Measurements from ENCODE around the gene ZIM2.
"Not testable (repeated sequence)": the region's sequence is repeated elsewhere in the genome, so short reads cannot be mapped to it uniquely, and the experiment has no call there.

The ZIM2 gene

DNA sequence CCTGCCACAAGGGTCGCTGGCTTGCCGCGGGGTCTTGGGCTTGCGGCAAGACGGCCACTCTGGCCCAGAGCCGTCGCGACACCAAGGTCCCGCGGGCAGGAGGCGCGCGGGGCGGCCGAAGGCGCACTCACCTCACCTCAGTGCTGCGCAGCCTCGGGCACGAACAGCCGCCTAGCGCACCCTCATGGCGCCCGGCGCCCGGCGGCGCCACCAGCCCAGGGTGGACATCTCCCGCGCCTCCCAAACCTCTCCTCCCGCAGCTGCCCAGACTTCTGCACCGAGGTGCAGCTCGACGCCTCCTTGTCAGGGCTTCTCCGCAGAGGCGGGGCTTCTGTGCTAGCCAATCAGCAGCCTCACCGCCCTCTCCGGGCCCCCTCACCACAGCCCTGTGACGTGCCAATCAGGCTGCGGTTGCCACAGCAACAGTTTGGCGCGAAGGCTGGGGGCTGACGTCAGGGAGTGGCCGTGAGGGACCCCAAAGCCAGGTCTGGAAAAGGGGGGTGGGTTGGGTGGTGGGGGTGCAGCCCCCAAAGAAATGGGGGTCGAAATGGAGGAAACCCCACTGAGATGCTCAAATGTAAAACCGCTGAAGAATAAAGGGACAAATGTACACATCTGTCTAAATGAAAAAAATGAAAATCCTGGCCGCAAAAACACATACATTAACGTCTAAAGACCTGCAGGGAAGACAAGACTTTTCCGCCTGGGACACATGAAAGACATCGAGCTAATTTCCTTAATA lies at the start of gene ZIM2, which contains the start of gene PEG3:
ZIM2 (minus strand) TSS at position 276 of the 742 bp plus-strand sequence. CDS start 16,449 bp downstream, outside the sequence.
PEG3 (minus strand) TSS at position 276 of the 742 bp plus-strand sequence. CDS start 16,071 bp downstream, outside the sequence.
- DNase-seq: no peak

DNA sequence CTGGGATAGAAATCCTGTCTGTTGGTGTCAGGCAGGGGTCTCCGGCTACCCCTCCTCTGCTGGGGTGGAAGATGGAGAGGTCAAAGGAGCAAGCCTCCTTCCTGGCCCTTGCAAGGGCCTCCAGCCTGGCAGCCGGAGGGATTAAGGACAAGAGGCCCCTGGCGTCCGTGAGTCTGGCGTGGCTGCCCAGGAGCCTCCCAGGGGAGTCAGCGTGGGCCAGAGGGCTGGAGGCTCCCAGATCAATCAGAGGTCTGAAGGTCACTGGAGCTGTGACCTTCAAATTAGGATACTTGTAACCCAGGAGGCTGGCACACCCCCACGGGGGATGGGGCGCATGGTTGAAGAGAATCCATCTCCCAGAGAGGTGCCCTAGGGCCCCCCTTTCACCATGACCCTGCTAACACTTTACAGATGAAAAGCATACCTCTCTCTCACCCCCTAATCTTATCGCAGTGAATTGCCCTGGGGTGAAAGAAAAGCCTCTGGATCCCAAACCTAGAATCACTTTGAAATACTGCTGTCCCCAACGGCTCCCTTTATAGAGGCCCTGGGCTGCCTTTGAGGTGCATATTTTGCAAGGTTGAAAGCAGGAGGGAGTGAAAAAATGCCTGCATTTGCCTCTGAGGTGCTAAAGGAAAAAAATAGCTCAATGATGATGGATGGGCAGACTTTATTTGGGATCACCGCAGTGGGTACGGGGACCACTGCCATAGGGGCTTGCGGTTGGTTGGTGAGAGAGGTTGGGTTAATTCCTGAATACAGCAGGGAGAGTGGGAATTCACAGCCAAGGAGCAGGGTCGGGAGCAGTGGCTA lies 44.9 kb upstream of the ZIM2 start:
- no peak for DNase-seq

DNA sequence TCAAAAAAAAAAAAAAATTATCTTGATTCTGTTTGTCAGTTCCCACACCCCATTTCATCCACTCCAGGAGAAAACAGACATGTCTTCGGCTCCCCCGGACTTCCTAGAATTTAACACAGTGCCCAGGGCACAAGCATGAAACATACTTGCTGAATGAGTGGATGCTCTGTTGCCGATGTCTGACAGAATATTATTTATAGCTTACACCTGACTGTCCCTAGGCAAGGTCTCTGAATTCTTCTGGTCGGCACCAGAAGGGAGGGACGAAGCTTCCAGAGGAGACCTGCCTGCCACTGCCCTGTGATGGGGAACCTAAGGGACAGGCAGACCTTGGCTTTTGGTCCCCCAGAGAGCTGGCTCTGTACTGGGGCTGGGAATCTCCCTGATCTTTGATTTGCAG lies 43.9 kb upstream of the ZIM2 start:
- DNase-seq: no peak

DNA sequence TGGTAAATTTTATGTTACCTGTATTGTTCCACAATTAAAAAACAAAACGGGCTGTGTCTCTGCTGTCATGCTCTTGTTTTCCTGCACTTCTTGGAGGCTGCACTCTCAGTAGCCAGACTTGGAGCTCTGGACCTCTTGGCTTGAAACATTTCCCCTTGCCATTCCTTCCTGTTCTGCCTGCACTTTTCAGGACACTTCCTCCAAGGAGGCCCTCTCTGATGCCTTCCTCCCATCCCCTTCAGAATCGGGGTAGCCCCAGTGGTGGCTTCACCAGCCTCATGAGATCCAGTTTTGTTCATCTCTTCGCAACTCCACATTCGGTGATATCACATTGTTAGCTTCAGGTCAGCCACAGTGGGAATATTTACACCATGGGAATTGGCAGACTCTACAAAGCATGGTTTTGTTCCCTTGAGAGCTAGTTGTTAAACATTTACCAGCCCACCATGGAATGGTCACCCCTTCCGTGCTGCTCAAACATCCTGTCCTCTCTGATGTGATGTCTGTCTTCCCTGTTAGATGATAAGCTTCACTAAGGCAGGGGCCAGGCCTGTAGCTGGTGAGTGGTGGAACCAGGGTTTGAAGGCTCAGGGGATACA lies 40.2 kb upstream of the ZIM2 start:
- DNase-seq: no peak

DNA sequence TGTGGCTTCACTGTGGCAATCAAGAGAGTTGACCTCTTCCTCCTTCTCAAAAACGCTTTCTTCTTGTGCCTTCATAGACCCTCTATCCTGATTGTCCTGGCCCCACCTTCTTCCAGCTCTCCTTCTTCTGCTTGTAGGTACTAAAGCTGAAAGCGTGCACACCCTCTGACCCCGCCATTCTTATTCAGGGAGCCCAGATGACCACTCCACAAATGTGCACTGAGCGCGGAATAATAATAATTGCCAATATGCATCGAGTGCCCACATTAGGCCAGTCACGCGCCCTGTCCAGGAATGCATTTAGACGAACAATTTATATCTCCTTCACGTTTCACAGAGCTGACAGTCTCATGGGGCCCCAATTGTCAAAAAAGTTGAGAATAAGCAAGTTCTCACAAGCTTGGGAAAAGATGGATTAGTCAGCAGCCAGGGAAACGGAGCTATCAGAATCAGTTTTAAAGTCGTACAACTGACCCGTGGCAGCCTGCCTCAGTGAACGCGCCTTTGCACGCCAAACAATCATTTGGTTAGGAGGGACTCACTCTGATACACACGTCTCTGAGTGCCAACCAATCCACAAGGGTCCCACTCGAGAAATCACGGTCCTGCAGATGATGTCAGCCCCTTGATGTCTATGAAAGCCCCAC lies 36.7 kb upstream of the ZIM2 start:
- DNase-seq: no peak

DNA sequence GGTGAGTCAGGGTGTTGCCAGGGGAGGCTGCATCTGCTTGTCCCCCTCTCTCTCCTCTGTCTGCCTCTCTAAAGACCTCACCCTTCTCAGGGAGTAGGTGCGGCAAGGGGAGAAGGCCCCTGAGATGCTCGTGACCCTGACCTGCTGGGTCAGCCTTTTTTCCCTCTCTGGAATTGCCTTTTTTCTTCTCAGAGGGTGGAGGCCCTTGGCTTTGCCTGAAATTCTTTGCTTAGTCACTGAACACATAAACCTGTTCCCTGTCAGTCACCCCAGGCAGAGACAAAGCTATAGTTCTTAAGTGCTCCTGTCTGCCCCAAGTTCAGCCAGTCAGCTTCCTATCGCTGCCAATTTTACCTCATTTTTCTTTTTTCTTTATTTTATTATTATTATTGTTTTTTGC lies 35.2 kb upstream of the ZIM2 start:
- no peak for DNase-seq

DNA sequence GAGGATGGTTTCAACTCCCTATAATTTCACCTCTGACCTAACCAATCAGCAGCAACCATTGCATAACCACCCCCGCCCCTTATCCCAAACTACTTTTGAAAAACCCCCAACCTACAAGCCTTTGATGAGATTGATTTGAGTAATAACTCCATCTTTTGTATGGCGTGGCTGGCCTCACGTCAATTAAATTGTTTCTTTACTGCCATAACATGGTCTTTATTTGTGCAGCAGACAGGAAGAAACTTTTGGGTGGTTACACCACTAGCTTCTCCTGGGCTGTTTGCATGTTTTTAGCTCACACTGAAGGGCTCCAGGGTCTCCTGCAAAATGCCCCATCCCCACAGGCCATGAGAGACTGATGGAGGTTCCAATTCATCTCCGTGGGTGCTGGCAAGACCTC lies 34.0 kb upstream of the ZIM2 start:
- no peak for DNase-seq

DNA sequence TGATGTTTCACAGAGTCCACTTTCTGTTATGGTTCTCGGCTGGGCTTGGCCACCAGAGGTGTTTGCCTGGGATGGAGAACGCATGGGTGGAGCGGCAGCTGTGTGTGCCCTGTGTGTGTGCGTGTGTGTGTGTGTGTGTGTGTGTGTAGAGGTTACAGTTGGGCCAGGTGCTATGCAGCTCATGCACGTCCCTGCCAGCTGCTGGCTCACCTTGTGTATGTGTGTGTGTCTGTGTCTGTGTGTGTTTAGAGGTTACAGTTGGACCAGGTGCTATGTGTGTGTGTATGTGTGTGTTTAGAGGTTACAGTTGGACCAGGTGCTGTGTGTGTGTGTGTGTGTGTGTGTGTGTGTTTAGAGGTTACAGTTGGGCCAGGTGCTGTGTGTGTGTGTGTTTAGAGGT lies 33.0 kb upstream of the ZIM2 start:
- DNase-seq: no peak

DNA sequence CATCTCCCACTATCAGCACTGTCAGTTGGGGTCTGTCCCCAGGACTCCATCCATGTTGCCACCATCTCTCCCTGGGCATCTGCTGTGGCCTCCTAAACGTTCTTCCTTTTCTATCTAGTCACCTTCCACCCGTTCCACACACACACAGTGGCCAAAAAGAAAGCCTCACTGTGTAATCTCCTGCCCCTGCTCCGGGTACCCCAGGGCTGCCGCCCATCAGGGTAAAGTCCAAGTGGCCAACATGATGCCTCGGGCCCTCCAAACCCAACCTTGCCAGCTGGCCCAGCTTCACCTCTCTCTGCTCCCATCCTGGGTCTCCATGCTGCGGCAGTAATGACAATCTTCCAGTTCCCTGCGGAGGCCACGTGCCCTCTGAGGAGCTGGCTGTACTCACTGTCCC lies 29.4 kb upstream of the ZIM2 start:
- DNase-seq: no peak

DNA sequence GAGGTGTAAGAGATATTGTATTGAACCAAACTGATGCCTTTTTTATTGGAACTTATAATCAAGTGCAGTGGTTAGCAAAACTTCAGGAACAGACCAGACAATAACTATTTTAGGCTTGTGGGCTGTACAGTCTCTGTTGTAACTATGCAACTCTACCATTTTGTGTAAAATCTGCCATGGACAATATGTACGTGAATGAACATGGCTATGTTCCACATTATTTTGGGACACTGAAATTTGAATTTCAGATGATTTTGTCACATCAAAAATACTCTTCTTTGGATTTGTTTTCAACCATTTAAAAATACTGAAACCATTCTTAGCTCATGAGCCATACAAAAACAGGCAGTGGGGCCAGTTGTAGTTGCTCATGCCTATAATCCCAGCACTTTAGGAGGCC lies 27.9 kb upstream of the ZIM2 start:
- DNase-seq: no peak

DNA sequence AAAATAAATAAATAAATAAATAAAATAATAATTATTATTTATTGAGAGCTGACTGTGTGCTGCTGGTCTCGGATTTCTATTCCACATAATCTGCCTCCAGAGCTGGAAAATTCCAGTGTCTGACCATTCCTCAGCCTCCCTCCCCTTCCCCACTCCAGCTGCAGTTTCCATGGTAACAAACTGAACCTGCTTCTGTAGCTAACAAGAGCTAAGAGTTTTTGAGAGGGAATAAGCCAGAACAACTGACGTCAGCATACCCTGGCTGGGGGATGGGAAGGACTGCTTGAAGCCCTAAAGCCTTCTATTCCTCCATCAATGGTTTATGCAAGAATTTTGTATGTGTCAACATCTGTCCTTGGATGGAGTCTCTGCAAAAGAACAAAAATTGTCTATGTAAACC lies 26.0 kb upstream of the ZIM2 start:
- DNase-seq: no peak

DNA sequence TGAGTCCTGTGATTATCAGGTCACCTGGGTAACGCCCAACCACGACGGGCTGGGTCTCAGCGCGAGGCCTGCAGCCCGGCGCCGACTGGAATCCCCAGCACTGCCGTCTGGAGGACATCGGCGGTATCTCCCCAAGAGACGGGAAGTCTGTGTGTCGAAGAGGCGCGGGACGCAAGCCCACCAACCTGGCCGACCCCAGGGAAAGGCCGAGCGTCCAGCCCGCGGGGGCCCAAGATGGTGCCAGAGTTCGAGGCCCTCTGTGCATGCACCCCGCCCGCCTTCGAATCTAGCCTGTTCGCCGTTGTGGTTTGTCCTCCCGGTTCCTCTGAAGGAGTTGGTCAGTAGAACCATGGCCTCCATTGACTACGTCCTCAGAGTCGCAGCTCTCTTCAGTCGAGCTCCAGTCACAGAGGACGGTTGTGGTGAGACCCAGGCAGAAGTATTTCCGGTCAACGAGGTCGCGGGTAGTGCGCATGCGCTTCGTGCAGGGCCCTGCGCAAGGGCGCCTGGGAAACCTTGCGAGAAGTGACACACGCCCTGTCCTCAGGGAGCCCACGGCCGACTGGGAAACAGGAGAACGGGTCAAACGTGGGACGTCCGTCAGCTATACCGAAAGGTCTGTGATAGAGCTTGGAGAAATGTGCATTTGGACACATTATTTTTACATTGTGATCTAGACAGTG lies 24.1 kb upstream of the ZIM2 start:
- DNase-seq: no peak

DNA sequence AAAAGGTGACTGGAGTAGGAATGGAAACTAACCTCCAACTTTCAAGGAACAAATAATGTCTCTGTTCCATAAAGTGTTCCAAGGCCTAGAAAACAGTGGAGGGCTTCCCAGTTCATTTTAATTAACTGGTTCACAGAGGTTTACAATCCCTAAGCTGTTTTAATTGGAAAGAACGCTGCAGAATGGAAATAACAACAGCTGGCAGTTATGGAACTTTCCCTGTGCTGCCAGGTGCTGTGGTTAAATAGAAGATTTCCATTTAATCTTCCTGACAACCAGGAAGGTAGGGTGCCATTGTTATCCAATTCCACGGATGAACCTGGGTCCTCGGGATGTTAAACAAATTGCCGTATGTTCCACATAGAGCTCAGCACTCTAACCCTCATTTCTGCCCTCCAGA lies 22.2 kb upstream of the ZIM2 start:
- DNase-seq: no peak

DNA sequence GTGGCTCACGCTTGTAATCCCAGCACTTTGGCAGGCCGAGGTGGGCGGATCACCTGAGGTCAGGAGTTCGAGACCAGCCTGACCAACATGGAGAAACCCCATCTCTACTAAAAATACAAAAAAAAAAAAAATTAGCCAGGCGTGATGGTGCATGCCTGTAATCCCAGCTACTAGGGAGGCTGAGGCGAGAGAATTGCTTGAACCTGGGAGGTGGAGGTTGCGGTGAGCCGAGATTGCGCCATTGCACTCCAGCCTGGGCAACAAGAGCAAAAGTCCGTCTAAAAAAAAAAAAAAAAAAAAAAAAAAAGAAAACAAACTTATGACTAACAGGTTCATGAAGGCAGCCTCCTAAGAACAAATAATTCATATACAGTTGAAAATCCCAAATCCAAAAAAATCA lies 19.9 kb upstream of the ZIM2 start:
- DNase-seq: not testable (repeated sequence)

DNA sequence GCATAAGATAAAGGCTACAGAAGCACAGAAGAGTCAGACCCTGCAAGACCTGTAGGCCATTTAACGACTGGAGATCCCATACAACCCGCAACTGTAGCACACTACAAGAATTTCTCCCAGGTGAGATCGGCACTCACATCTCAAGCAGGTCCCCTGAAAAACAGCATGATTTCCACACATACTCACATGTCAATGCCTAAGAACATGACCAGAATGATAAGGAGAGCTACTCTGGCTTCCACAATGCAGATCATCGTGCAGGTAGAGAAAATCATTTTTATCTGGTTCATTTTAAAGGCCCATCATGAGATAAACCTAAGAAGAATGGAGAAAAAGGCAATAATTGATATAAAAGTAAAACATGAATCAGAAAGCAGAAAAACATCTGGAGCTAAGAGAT lies 17.5 kb upstream of the ZIM2 start:
- no peak for DNase-seq

DNA sequence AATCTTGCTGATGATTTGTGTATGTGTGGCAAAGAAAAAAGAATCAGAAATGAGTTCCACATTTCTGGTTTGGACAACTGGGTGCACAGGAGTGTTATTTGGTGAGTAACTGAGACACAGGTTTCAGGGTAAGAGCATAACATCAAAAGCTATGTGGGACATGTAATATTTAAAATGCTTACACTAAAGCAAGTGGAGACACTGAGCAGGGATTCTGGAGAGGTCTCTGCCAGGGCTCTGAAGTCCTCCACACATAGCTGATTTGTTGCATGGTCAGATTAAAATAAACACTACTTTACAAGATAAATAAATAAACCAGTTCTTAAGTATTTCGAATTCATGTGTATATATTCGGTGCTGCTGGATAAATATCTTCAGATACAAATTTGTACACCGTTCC lies 16.3 kb upstream of the ZIM2 start:
- no peak for DNase-seq

DNA sequence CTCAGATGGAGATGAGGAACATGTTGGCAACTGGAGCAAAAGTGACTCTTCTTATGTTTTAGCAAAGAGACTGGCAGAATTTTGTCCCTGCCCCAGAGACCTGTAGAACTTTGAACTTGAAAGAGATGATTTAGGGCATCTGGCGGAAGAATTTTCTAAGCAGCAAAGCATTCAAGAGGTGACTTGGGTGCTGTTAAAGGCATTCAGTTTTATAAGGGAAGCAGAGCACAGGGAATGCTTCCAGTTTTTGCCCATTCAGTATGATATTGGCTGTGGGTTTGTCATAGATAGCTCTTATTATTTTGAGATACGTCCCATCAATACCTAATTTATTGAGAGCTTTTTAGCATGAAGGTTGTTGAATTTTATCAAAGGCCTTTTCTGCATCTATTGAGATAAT lies 11.8 kb upstream of the ZIM2 start:
- not testable (repeated sequence) for DNase-seq

DNA sequence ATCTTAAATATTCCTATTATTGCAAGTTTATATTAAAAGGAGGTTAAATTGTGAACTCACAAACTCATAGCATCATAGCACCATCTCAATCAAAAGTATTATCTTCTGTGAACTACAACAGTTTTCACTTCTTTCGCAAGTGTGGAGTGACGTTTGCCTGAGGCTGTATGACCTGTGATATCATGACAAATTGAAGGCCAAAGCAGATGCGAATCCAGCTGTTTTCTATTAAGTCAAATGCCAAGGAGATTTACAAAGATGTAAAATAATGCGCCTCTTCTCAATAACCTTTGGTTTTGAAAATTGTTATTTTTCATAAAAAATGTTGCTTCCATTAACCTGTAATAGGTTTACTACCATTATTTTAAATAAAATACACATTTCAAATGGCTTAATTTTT lies 7.6 kb upstream of the ZIM2 start:
- no peak for DNase-seq

DNA sequence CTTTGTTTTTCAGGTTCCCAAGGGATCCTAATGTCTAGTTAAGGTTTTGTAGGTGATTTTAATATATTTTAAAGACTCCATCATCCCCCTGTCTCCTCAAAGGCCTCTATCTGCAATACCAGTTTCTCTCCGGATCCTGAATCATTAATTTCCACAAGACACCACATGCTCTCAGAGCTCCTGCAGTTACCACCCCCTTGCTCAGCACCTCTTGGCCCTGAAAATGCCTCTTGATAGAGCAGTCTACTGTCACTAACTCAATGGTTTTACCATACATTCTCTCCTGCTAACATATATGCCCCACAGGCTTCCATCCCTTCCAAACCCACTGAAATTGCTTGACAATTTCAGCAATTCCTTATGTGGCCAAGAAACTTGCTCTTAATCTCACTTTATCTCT lies 1.9 kb upstream of the ZIM2 start:
- no peak for DNase-seq

DNA sequence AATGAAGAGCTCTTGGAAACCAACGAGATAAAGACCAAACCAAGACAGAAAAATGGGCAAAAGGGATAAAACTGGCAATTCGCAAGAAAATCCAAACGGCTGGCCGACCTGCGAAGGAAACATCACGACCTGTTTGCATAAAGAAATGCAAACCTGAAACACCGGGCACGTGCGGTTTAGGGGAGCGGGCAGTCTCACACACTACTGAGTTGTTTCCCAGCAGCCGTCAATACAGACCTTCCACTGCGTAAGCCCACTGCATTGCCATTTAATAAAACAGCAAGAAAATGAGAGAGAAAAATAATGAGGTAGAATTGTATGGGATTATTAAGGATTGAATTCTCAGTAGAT lies 642 bp upstream of the ZIM2 start:
- DNase-seq: no peak

DNA sequence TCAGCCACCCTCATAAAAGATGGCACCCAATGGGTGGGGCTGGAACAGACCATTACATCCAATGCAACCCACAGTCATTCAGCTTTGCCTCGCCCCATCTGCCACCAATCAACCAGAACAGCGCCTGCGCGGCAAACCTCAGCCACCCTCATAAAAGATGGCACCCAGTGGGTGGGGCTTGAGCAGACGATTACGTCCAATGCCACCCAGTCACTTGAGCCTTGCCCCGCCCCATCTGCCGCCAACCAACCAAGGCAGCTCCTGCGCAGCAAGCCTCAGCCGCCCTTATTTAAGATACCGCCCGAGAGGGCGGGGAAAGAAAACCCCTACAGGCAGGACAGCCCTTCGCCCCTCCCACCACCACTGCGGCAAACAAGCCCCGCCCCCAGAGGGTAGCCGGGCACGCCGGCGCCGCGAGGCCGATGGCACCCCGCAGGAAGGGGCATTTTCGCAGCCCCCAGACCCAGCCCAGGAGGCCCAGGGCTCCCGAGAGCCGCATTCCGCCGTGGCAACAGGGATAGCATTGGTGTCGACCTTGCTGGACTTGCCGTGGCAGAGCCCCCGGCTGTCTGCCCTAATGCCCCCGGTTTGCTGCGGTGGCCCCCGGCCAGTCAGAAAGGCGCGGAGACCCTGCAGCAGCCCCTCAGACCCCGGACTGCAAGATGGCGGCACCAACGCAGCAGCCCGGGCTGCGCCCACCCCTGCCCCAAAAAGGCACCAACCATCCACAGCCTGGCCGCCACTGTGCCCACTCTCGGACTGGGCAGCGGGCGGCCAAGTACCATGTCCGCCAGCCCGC lies 675 bp downstream of the ZIM2 start:
- no peak for DNase-seq

Measured in NCI-H510A treated with DMSO at 0.1 percent for 48 hours (cell line).